Suprapubic skin (tissue), 4 donors: ENCODE measurements around the gene OCIAD2.

ENCODE experiments used
- CTCF ChIP-seq, 2 donors: fragments of 200-600 bp in 1 of 2; fragments of 450-650 bp in 1 of 2; sonication (generic) in 1 of 2; IDR thresholded peaks; one replicate each; pipeline ENCODE4 v1.5.1; 2016 to 2019; ENCODE audit warnings: antibody characterized with exemption in 2 of 2, mild to moderate bottlenecking in 1 of 2, moderate library complexity in 1 of 2
- EP300 ChIP-seq: sonication (generic); formaldehyde crosslinking; IDR thresholded peaks from one replicate; pipeline ENCODE4 v1.6.1; 2017; ENCODE audit warnings: antibody characterized with exemption
- POLR2AphosphoS5 ChIP-seq, 3 donors: sonication (generic); formaldehyde crosslinking; IDR thresholded peaks; one replicate each; pipeline ENCODE4 v1.6.1; 2017; ENCODE audit warnings: antibody characterized with exemption in 3 of 3

DNA sequence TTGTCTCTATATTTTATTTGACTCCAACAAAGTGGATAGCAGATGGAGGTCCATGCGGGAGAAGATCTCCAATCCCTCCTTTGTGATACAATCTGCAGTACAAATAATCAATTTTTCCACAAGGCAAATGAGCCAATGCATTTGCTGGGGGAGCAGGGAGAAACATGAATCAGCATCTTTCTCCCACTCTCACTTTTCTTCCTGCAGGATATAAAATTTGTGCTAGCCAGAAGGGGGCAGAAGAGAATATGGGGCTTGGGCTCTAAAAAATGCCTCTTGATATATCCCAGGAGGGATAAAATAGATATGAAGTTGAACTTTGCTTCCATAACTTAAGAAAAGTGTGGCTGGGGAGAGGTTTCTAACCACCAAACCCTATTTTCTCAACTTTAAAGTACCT lies 41.2 kb upstream of the OCIAD2 start:
- TF ChIP-seq CTCF (IDR thresholded peaks at IDR 0.05) = no peak
- no peak for TF ChIP-seq POLR2AphosphoS5 (IDR thresholded peaks at IDR 0.05)
- TF ChIP-seq EP300 = no peak
